EL (cell line): ENCODE measurements around the gene ANKRD44.
"Not testable (repeated sequence)": the region's sequence is repeated elsewhere in the genome, so short reads cannot be mapped to it uniquely, and the experiment has no call there.

ENCODE experiments used
- DNase-seq: peaks from one replicate; pipeline ENCODE4 v3.0.0-alpha.2; 2016

ANKRD44 gene

DNA sequence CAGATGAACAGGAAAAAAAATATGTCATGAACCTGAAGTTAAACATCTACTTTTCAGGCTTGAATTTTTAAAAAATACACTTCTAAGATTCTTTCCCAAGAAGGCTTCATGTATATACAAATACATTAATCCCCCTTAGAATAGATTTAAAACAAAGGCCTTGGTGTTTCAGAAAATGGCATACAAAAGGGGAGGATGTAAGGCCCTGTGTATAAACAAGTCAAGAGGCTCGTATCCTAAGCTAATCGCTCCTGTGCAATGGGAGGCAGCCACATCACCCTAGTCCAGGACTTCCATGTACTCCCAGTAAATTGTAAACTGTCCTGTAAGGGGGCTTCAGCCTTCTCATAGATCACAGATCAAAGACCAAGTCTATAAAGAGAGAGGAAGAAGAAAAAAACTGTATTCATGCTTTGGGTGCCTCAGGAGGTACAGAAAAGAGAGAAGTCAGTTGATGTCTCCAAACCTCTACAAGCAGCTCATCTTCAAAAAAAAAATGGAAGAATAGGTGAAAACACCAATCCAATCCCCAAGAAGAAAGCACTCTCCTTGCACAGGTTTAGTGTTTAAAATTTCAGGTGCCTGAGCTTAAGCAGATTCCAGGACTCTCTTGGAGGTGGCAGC, 53.9 kb downstream of the ANKRD44 start:
- DNase-seq: no peak

DNA sequence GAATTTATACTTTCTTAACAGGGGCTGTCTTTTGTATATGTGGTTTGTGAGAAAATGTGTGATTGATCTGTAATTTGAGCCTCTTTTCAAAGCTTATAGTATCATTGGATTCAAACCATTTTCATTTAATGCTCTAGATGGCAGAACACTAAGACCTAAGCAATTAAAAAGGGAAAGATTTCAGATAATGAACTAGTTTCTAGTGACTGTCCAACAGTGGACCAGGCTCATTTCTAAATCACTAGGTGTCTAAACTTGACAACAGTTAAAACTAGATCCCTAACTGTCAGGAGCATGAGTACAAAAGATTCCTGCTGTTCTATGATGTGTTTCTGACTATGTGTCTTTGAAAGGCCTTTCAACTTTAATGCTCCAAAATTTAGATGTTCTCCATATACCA, 54.6 kb downstream of the ANKRD44 start:
- no peak for DNase-seq

DNA sequence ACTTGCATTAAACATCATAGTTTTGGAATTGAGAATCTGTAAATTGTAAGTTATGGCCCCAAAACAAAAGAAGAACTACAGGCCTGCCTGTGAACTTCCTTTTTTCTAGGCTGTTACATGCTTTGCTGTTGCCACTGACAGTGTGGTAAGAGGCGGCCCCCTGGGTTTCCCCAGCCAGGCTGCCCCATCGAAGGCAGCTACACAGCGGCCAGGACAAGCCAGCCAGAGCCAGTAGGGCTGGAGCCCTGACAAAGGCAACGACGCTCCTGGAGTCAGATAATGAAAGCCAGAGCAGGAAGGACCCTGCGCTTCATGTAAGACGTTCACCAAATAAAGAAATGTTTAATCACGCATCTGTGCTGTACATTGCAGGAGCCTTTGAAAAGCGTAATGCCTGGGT, 55.0 kb downstream of the ANKRD44 start:
- peak; percentile 44 for DNase-seq

DNA sequence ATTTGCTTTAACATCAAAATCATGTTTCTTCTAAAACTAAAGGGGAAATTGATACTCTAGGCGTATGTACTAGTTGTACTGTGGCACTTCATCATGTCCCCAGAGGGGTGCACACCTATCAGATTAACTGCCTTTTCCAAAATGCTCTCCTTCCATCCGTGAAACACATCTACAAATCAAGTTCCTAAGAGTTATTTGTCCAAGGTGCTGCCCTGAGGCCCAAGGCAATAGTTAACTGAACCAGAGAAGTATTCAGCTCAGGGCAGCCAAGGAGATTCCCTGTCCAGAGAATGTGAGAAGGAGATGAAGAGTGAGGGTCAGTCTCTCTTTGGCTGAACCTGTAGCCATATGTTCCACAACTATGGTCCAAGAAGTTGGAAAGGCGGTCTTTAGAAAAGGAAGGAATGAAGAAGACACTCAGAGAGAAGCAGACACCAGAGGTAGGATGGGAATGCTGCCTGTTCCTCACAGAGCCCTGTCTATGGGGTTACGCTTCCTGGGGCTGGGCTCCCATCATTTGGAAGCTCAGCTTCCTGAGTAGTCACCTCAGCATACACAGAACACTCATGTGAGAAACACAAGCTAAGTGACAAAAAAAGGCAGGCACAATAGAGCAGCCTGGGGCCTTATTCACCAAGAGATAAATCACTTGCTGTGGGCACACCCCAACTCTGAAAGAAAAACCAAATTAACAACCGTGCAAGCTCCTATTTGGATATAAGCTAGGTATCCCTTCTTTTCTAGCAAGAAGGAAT, 55.6 kb downstream of the ANKRD44 start:
- no peak for DNase-seq

DNA sequence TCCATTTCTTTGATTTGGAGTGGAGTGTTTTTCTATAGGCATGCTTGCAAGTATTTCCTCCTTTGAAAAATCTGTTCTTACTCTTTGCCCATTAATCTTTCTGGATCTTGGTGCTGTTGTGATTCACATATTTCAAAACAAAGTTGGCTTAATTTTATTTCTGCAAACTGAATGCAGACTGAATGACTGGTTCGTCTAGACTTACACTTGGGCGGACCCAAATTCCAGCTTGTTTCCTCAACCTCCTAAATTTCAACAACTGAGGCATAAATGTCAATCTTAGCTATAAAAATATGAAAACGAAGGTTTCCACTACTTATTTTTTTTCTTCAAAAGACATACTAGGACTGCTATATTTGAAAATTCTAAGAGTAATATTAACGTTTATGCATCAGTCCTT, 59.0 kb downstream of the ANKRD44 start:
- DNase-seq: no peak

DNA sequence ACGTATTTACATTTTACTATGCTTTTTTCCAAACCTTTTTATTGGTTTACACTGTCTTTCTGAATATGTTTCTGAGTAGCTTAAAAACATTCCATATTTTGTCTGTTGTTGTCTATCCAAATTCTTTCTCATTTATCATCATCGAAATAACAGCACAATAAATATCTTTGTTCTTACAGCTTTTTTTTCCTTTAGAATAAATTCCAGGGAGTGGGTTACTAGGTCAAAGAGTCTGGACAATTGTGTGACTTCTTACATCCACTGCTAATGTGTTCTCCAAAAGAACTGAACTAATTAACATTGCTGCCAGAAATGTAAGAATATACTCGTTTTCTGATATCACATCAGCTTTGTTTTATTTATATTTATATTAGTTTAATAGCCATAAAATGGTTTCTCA, 59.4 kb downstream of the ANKRD44 start:
- no peak for DNase-seq

DNA sequence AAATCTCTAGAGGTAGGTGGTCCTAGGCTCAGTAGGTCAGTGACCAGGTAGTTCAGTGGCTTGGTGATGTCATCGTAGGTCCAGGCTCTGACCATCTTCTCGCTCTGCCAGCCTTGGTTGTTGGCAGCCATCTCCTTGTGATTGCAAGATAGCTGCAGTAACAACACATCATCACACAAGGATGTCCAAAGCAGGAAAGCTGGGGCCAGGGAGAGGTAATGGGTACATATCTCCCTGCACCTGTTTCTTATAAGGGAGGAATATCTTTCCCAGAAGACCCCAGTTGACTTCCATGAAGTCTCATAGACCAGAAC, 60.5 kb downstream of the ANKRD44 start:
- no peak for DNase-seq

DNA sequence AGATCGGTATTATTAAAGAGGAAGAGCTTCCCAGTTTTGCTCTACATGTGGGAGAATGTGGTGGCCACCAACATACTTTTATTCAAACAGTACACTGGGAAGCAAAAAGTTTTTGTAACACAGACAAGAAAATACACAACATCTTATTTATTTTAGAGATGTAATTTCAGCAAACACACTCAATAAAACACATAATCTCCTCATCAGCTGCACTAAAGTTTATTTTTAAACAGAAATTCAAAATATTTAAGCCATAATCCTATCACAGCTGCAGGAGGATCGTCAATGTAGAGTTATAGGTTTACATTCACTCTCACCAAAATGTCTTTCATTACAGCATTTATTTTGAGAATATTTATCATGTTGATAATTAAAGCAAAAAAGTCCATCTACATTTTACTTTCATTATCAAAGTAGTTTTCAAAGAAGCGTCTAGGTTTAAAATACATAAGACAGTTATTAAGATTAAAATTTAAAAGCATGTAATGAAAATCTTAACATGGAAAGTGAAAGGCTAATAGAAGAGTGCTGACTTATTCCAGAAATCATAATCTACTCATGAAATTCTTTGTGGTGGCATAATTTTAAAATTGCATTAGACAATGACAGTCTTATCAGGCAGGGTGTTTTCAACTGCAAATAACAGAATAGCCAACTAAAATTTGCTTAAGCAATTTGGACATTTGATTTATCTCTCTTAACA, 61.0 kb downstream of the ANKRD44 start:
- no peak for DNase-seq

DNA sequence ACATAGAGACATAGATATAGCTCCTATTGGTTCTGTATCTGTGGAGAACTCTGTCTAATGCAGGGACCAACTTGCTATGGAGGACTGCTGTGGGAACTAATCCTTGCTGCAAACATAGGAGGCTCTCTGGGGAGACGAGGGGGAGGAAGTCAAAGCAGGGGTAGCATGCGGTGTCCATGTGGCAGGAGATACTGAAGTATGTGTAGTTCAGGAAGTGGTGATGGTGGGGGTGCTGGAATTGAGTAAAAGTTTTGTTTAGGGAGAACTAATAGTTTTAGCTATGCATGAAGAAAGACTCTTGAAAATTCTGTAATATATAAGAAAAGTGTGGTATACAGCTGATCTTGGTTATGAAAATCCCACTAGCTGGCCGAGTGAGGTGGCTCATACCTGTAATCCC, 62.0 kb downstream of the ANKRD44 start:
- DNase-seq: no peak

DNA sequence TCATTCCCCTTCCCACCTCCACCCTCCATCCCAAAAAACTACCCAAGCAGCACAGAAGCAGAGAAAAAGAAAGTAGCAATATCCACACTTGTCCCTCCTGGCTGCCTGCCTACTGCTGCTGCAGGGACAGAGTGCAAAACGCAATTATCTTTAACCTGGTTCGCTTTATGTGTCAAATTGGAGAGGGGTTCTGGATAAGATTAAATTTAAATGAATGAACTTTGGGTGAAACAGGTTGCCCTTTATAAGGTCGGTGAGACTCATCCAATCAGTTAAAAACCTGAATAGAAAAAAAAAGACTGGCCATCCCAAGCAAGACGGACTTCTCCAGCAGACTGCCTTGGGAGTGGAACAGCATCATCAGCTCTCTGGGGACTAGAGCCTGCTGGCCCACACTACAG, 62.6 kb downstream of the ANKRD44 start:
- no peak for DNase-seq

DNA sequence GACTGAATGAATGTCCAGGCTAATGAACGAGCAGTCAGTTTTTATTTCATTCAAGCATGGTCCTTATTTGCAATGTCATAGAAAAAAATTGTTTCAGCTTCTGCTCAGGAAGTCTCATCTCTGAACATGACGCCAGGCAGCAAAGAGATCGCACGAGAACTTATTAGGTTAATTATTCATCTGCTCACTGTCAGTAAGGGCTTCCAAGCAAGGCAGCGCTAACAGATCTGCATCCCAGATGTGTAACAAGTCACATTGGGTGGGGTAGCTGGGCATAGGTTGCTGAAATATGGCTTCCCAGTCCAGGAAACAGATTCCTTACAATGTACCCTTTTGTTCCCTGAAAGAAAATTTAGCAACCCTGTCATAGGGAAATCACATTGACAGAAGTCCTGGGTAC, 63.5 kb downstream of the ANKRD44 start:
- no peak for DNase-seq

DNA sequence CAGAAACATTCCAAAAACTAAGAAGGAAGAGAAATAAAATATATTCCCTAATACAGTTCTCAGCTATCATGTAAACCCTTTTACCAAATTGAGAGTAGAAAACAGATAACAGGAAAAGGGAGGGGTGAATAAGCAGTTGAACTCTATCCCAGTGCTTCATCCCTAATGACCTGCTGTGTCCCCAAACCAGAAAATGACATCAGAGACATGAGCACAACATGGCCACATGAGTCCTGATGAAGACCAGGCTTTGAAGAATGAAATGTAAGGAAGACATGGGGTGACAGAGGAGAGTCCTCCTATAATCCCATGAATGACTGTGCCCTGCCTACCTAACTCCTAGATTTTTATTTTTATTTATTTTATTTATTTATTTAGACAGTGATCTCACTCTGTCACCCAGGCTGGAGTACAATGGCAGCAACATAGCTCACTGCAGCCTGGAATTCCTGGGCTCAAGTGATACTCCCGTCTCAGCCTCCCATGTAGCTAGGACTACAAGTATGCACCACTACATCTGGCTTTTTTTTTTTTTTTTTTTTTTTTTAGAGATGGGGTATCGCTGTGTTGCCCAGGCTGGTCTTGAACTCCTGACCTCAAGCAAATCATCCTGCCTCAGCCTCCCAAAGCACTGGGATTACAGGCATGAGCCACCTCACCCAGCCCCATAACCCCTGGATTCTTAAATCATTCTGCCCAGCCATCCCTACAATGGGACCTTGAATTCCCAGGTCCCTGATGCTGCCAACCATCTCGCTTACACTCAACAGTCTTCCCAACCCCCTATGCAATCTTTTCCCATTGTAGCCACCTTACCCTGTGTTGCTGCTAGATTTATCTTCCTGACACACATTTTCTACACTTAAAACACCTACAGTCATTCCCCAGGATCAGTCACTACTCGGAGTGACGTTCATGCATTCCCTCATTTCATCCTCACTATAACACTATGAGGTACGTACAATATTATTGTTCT, 64.5 kb downstream of the ANKRD44 start:
- DNase-seq: no peak

DNA sequence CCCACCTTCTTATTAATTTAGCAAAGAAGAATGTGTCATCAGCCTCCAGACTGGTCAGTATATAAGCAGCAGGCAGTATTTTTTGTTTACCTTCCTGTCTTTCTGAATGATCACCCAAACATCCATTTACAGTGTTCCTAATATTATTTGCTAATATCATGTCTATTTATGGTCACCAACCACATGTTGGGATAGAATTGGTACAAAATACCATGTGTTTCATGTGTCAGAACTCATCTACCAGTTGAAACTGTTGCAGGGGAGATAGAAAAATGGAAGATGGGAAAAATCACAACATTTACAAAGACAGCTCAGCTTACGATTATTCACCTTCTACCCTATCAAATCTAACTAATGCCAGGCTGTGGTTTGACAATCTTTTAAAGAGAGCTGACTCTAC, 66.2 kb downstream of the ANKRD44 start:
- DNase-seq: no peak

DNA sequence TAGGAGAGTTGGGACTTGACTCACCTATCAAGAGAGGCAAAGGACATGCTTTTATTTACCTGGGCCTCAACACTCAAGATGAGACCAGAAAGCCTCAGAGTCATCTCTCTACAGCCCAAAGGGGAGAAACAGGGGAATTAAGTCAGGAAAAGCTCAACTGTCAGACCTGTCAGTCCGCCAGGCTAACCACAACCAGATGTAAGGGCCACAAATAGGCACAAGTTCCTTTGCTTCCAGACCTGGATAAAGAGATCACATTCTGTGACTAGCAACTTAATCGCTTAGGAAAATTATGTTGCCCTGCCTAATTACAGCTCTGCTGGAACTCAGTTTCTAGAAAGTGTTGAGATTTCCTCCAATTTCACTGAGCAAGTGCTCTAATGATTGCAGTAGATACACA, 67.9 kb downstream of the ANKRD44 start:
- DNase-seq: no peak

DNA sequence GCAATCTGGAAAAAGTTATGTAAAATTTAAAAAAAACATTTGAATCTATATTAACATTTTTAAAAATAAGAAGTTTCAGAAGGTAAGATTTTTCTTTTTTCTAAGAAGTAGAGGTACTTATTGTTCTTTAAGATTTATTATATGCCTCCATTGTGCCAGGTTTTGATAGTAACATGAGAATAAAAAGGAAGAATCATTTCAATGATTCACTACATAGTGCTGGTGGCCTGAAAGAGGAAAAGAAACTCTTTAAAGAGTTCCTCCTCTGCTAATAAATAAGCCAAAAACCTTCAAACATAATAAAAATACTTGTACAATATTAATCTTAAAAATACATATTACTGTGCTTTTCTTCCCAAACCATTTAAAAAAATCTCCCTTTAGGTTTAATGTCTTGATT, 69.0 kb downstream of the ANKRD44 start:
- DNase-seq: no peak

DNA sequence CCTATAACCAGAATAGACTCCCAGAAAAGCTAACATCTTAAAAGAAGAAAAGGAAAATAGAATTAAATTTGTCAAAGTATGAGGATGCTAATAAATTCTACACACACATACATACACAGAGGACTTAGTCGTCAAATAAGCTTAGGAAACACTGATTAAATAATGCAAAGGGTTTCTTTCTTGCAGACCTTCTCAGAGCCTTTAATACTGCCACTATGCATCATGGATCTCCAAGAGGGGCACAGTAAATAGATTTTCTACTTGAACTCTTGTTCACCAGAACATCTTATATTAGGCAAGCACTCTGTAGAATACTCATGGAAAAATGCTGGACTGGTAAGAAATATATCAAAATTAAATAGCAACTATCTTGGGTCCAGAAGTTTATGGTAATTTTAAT, 69.4 kb downstream of the ANKRD44 start:
- DNase-seq: no peak

DNA sequence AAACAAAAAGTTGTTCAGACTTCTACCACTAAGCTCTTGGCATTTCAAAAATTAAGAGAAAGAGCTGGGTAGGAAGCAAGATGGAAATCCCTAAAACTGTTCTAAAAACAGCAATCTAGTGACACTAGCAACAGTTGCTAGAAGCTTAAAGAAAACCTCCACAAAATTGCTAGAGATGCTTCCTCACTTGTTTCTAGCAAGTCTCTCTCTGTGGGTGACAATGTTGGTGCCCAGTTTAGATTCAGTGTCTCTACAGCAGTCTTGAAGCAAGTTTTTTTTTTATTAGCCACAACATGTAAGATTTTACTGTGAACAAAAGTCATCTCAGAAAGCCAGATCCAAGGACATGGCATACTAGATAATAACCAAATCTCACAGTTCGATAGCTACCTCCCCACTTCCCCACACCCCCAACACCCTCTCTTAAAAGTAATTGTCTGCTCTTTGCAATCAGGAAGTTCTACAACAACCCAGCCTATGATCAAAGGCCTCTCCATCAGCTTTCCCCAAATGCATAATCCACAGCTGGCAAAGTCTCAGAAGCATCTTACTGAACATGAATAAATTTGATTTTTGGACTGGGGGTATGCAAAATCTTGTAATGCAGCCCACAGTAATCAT, 70.0 kb downstream of the ANKRD44 start:
- DNase-seq: no peak

DNA sequence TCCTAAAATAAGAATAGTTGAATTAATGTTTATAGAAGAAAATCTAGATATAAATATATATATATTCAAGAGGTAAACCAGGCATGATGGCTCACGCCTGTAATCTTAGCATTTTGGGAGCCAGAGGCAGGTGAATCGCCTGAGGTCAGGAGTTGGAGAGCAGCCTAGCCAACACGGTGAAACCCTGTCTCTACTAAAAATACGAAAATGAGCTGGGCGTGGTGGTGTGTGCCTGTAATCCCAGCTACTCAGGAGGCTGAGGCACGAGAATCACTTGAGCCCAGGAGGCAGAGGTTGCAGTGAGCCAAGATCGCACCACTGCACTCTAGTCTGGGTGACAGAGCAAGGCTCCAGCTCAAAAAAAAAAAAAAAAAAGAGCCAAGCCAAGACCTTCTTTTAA, 70.6 kb downstream of the ANKRD44 start:
- DNase-seq: not testable (repeated sequence)

DNA sequence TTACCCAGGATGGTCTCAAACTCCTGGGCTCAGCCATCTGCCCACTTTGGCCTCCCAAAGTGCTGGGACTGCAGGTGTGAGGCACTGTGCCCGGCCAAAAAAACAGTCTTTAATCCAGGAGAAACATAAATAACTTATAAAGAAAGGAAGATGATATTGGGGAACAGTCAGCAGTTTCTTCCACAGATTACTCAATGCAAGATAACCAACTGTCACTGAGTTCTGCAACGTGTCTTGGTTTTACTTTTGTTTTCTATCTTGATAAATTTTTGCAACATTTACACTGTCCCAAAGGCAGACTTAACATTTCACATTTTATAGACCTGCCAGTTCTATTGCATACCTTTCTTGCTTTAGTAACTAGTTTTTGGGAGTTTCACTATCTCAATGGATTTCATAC, 71.1 kb downstream of the ANKRD44 start:
- DNase-seq: no peak

DNA sequence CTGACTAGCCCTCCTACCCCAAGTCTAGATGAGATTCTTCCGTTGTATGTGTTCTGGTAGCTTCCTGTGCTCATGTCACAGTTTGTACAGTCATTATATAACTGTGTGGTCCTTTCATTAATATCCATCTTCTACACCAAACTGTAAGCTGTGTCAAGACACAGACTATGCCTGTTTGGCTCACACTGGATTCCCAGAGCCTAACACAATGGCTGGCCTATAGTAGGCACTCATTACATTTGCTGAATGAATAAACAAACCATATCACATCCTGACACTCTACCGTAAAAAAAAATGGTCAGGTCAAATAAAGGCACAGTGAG, 72.6 kb downstream of the ANKRD44 start:
- no peak for DNase-seq

DNA sequence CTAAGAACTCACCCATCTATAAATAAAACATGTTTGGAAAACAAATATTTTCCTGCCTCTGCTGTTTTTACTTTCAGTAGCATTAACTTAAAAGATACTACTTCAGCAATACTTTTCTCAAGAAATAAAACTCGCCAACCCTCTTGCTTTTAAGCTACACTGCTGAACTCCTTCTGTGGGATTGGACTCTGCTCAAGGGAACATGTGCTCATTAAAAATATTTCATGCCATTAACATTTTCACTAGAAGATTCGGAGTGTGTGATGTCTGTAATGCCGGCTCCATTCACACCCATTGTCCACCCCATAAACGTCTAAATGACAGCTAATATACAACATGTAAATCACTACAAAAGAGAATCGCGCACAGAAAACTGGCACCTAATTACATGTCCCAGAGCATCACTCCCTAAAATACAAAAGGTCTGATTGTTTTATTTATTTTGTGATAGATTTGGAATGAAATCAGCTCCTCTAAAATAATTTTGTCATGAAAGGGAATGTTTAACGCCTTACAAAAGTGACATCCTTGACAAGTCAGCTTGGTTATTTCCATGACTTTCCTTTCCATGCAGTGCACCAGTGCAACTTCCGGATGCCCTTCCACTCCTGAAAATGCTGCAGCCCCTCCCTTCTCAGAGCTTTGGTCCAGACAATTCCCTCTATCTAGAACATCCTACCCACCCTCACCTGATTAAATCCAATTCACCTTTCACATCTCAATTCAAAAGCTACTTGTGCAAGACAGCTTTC, 73.1 kb downstream of the ANKRD44 start:
- DNase-seq: no peak

DNA sequence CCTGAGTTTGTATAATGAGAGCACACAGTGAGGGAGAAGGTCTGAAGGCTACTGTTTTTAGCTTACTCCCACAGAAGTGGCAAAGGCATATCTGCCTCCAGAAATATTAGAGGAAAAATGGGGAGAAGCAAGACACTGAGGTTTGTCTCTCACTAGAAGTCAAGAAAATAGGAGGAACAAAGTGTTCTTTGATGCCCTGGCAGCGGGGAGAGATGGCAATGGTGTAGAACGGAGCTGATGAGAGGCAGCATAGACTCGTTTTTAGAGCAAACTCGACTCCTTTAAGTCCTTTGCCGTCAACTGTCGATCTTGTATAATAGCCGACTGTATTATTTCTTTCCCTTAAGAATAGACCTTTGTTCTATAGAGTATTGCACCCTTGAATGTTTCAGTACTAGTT, 73.8 kb downstream of the ANKRD44 start:
- no peak for DNase-seq
